NT2/D1 (cell line): ENCODE results near the gene KIFC3.

ENCODE experiments used
- DNase-seq: peaks from one replicate; pipeline ENCODE4 v3.0.0-alpha.2; 2011; ENCODE audit warnings: low read depth, low spot score
- H3K27me3 ChIP-seq: 2 replicates; pipeline ENCODE4 v1.6.0; 2011; ENCODE audit warnings: mild to moderate bottlenecking; ENCODE audit not compliant: insufficient read length, insufficient read depth
- H3K36me3 ChIP-seq: 2 replicates; pipeline ENCODE4 v1.6.1; 2011; ENCODE audit warnings: mild to moderate bottlenecking, low read length, mixed read lengths; ENCODE audit not compliant: insufficient read depth, insufficient read length
- H3K4me1 ChIP-seq: 2 replicates; pipeline ENCODE4 v1.5.1; 2011; ENCODE audit not compliant: insufficient read depth, insufficient read length
- H3K4me3 ChIP-seq: 2 replicates; pipeline ENCODE4 v1.5.1; 2011; ENCODE audit warnings: low read depth; ENCODE audit not compliant: insufficient read length
- H3K9ac ChIP-seq: 2 replicates; pipeline ENCODE4 v1.6.0; 2011; ENCODE audit warnings: low read depth; ENCODE audit not compliant: insufficient read length
- H3K9me3 ChIP-seq: 2 replicates; pipeline ENCODE4 v1.5.1; 2011; ENCODE audit warnings: mild to moderate bottlenecking, low read length; ENCODE audit not compliant: insufficient read depth
- SUZ12 ChIP-seq: IDR thresholded peaks from 2 replicates; pipeline ENCODE4 v1.6.1; 2011; ENCODE audit not compliant: insufficient read length, insufficient read depth; ENCODE audit errors: extremely low read depth
- YY1 ChIP-seq: IDR thresholded peaks from 2 replicates; pipeline ENCODE4 v1.6.1; 2011; ENCODE audit not compliant: insufficient read length, insufficient read depth
- ZNF274 ChIP-seq: IDR thresholded peaks from 2 replicates; pipeline ENCODE4 v1.6.1; 2011; ENCODE audit warnings: mild to moderate bottlenecking, low read depth, low read length

Gene KIFC3

GRCh38 chr16:57807968-57808528 lies 5.8 kb upstream of the KIFC3 start:
- H3K27me3 ChIP-seq, result peaks cover 2% of the 10 kb centered on the region
- H3K9ac ChIP-seq, result no peak overlapping the region
- no peak overlapping the region for H3K4me3 ChIP-seq
- DNase-seq, result no peak
- H3K4me1 ChIP-seq, result peaks cover 17% of the 10 kb centered on the region
- no peaks in the 10 kb centered on the region for H3K36me3 ChIP-seq
- no peaks in the 10 kb centered on the region for H3K9me3 ChIP-seq
- TF ChIP-seq YY1 (no peak), SUZ12 (no peak), ZNF274 (no peak)

GRCh38 chr16:57807252-57807967 lies 5.1 kb upstream of the KIFC3 start:
- no peak for DNase-seq
- no peak overlapping the region for H3K9ac ChIP-seq

GRCh38 chr16:57805176-57805575 lies 2.9 kb upstream of the KIFC3 start:
- Histone ChIP-seq H3K4me1 (peaks cover 23% of the 10 kb centered on the region), H3K27me3 (peaks cover 13% of the 10 kb centered on the region), H3K9me3 (no peaks in the 10 kb centered on the region)

More at GRCh38 chr16:57807252-57807967, 5.1 kb upstream of the KIFC3 start:
- H3K27me3 ChIP-seq, result peaks cover 2% of the 10 kb centered on the region
- H3K9me3 ChIP-seq, result no peaks in the 10 kb centered on the region
- H3K36me3 ChIP-seq, result no peaks in the 10 kb centered on the region
- H3K4me3 ChIP-seq, result no peak overlapping the region
- peaks cover 17% of the 10 kb centered on the region for H3K4me1 ChIP-seq
- no peak for TF ChIP-seq ZNF274
- TF ChIP-seq YY1, result no peak
- TF ChIP-seq SUZ12, result no peak

GRCh38 chr16:57804111-57804837 lies 2.0 kb upstream of the KIFC3 start:
- TF ChIP-seq ZNF274 (no peak), YY1 (no peak), SUZ12 (no peak)
- H3K4me3 ChIP-seq, result no peak overlapping the region
- no peak for DNase-seq
- peaks cover 20% of the 10 kb centered on the region for H3K27me3 ChIP-seq
- peaks cover 19% of the 10 kb centered on the region for H3K4me1 ChIP-seq
- H3K9me3 ChIP-seq, result no peaks in the 10 kb centered on the region
- H3K36me3 ChIP-seq, result peaks cover 5% of the 10 kb centered on the region
- H3K9ac ChIP-seq, result no peak overlapping the region

More at GRCh38 chr16:57805176-57805575, 2.9 kb upstream of the KIFC3 start:
- H3K4me3 ChIP-seq, result no peak overlapping the region
- no peak for TF ChIP-seq SUZ12
- no peak for TF ChIP-seq YY1
- TF ChIP-seq ZNF274, result no peak
- no peak for DNase-seq
- H3K36me3 ChIP-seq, result peaks cover 3% of the 10 kb centered on the region
- H3K9ac ChIP-seq, result no peak overlapping the region

GRCh38 chr16:57803134-57803990 lies 1.1 kb upstream of the KIFC3 start:
- Histone ChIP-seq H3K27me3 (peaks cover 23% of the 10 kb centered on the region), H3K9me3 (no peaks in the 10 kb centered on the region), H3K36me3 (peaks cover 8% of the 10 kb centered on the region), H3K4me1 (peaks cover 21% of the 10 kb centered on the region), H3K4me3 (no peak overlapping the region), H3K9ac (peak overlapping the region; percentile 62)
- no peak for DNase-seq
- no peak for TF ChIP-seq ZNF274
- no peak for TF ChIP-seq YY1
- no peak for TF ChIP-seq SUZ12

- Histone ChIP-seq H3K9ac (peak overlapping the region; percentile 83), H3K4me1 (peaks cover 30% of the 10 kb centered on the region), H3K36me3 (peaks cover 15% of the 10 kb centered on the region), H3K4me3 (peak overlapping the region; percentile 63), H3K27me3 (peaks cover 32% of the 10 kb centered on the region), H3K9me3 (no peaks in the 10 kb centered on the region)
- TF ChIP-seq ZNF274 (no peak), YY1 (no peak), SUZ12 (no peak)
- DNase-seq, result no peak
Observed at GRCh38 chr16:57801809-57802340, 416 bp downstream of the KIFC3 start.
